ENCODE measurements around the gene NOS1AP.

DNA sequence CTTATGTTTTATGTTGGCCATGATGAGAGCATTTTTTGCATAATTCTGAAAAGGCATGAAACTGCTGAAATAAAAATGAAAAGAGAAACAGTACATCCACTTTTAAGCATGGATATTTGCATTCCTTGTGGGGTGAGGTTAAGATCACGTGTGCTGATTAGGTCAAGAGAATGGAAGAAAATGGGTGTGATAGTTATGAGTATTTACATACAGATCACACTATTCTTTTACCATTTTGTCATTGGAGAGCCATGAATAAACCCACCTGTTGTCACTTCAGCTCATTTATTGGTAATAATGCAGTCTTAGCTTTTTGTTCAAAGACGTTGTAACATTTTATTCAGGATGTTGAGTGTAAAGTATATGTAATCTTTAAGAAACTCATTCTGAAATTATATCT is 153.2 kb downstream of the NOS1AP start:
- TF ChIP-seq, protein P1, sequence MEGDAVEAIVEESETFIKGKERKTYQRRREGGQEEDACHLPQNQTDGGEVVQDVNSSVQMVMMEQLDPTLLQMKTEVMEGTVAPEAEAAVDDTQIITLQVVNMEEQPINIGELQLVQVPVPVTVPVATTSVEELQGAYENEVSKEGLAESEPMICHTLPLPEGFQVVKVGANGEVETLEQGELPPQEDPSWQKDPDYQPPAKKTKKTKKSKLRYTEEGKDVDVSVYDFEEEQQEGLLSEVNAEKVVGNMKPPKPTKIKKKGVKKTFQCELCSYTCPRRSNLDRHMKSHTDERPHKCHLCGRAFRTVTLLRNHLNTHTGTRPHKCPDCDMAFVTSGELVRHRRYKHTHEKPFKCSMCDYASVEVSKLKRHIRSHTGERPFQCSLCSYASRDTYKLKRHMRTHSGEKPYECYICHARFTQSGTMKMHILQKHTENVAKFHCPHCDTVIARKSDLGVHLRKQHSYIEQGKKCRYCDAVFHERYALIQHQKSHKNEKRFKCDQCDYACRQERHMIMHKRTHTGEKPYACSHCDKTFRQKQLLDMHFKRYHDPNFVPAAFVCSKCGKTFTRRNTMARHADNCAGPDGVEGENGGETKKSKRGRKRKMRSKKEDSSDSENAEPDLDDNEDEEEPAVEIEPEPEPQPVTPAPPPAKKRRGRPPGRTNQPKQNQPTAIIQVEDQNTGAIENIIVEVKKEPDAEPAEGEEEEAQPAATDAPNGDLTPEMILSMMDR (IDR thresholded peaks at IDR 0.05) = no peak
- TF ChIP-seq POLR2A (IDR thresholded peaks at IDR 0.05) = no peak

Data from lower leg skin (tissue), 3 donors.